Fibroblast of skin of right biceps (primary cell): ENCODE data around the gene PIGT.

Source experiments
- DNase-seq: peaks from one replicate; pipeline ENCODE4 v3.0.0-alpha.2; 2013

The PIGT gene

DNA sequence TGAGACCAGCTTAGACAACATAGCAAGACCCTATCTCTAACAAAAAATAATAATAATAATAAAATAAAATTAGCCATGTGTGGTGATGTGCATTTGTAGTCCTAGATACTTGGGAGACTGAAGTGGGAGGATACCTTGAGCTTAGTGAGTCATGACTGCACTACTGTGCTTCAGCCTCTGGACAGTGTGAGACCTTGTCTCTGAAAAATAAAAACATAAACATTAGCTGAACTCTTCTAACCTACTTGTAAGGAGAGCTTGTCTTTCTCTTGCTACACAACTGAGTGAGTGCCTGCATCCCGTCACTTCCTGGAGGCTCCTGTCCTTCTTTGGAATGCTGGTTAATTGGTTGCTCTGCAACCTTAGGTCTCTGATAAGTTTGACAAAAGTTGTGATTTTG, 13.0 kb upstream of the PIGT start:
- DNase-seq, result no peak

DNA sequence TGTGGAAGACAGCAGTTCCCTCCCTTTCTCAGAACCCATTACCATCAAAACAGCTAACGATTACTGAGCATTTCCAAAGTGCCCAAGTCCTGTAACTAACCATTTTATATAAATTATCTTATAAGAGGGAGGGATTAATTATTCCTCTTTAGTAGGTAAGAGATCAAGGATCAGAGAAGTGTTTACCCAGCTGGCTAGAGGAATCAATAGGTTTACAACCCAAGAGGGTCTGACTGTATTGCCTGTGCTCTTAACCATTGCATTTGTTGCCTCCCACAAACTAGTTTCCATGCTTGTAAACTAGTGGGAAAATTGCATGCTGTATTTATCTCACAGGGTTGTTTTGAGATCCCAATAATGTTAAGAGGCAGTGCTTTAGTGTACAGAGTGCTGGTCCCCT, 11.5 kb upstream of the PIGT start:
- DNase-seq, result no peak

DNA sequence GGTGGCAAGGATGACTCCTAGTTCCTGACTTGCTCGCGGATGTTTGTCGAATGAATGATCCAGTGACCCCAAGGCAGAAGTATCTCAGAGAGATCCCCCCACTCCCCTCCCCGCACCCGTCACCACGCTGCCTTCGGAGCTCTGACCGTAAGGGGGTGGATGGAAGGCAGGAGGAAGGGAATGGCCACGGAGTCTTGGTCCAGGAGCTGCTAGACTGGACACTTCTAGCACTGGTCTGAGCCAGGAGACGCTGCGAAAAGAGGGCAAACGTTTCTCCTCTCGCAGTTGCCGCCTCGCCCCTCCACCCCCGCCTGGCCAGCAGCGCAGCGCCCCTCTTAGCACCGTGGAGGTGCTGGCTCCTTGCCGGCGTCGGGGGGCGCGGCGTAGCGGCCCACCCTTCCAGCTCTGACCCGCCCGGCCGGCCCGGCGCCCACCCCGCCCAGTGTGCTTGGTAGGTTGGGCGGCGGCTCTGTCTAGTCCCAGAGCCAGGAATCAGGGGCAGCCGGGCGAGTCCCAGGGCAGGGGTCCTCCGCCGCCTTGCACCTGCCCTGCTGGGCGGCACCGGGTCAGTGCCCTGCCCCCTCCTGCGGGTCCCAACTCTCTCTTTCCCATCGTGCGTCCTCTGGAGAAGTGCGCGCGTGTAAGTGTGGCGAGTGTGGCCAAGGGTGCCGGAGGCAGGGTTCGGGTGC, 10.2 kb upstream of the PIGT start:
- peak; percentile 3 for DNase-seq

DNA sequence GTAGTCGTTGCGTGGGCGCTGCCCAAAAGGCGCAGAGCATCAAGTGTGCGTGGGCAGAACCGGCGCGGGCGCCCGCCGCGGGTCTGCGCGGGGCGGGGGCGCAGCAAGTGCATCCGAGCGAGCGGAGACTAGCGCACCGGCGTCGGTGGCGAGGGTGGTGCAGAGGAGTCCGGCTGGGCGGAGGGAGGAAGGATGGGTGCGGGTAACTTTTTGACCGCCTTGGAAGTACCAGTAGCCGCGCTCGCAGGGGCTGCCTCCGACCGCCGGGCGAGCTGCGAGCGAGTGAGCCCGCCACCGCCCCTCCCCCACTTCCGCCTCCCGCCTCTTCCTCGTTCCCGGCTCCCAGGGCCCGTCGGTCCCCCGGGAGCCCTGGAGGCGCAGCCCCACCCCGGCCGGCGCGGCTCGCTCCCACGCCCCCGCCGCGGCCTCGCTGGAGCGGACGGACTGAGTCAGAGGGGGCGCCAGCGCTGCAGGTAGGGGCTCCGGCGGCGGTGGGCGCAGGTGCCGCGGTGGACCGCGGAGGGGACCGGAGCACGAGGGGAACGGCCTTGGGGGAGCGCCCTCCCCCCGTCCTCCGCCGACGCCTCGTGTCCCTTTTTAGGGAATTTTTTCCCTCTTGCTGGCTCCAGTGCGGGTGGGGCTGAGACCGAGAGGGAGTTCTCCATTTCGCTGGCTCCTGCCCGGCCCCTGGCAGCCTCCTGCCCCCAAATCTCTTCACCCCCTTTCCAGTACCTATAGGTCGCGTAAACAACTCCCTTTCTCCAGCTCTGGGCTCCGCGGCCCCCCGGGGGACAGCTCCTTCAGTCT, 9.5 kb upstream of the PIGT start:
- DNase-seq, result peak; percentile 38

DNA sequence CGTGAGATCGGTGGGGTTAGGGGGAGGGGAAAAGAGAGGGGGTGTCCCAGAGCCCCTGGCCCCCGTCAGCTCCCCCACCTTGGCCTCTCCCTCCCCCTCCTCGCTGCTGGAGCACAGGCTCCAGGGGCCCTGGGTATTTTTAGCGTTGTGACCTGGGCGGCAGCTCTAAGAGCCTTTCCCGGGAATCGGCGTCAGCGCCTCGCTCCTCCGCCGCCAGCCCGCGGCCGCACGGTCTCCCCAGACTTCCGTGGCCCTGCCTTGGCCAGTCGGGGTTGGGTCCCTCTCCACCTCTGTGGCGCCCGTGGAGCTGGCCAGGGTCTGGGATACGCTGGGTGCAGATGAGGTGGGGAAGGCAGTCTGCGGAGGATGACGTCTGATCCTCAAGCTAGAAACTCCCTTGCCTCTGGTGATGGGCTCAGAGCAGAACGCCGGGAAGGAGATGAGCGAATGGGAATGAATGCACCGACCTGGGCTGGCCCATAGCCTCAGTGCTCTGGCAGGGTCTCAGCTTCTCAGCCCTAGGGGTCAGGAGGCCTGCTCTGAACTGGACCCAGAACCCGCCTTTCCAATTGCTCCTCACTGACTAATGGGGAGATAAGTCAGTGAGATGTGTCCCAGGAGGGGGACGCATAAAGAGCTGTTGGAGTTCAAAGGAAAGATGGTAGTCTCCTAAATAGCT, 8.7 kb upstream of the PIGT start:
- peak; percentile 12 for DNase-seq

DNA sequence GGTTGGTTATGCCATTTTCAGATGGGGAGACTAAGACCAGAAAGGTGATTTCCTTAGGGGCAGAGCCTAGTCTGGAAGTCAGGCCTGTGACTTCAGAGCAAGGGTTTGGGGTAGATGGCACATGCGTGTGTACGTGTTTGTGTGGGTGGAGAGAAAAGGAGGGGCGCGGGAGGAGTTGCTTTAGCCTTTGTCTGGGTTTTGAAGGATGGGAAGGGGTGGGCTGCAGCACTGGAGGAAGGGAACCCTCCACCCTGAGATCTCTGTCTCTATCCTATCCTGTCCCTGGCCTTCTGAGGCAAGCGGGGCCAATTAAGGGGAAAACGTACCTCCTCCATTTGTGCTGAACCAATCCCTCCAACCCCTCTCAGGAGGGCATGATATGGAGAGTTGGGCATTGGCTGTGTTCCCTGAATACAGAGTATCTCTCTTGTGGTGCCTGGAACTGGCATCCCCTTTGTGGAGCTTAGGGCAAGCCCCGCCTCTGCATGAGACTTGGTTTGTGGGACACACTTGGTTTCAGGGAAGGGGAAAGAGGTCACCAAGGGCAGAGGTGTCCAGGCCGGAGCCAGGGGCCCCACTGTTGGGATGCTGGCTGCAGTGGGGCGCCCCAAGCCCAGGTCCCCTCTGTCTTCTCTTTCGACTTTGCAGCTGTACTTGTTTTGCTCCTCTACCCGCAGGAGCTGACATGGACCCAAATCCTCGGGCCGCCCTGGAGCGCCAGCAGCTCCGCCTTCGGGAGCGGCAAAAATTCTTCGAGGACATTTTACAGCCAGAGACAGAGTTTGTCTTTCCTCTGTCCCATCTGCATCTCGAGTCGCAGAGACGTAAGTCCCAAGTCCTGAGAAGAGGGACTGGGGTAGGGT, 7.9 kb upstream of the PIGT start, which contains the start of gene DBNDD2:
TSS of gene DBNDD2 (plus strand) at position 507 of the 863 bp plus-strand sequence. CDS start at position 686, 179 bp downstream.
- no peak for DNase-seq

DNA sequence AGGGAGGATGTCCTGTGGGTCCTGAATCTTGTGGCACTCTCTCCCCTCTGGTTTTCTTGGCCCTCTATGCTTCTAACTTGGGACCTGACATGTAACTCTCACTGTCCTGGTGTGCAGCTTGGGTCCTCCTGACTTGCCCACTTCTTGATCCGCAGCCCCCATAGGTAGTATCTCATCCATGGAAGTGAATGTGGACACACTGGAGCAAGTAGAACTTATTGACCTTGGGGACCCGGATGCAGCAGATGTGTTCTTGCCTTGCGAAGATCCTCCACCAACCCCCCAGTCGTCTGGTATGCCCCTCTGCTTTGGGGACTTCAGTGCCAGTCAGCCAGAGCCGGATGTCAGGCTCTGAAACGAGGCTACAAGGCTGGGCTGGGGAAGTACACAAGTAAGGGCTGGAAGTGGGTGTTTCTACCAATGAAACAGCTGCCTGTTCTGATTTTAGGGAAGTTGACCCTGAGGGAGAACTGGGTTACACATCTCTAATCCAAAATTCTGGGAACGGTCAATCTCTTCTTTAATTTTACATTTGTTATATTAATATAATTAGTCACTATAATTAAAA, 7.2 kb upstream of the PIGT start:
- no peak for DNase-seq

DNA sequence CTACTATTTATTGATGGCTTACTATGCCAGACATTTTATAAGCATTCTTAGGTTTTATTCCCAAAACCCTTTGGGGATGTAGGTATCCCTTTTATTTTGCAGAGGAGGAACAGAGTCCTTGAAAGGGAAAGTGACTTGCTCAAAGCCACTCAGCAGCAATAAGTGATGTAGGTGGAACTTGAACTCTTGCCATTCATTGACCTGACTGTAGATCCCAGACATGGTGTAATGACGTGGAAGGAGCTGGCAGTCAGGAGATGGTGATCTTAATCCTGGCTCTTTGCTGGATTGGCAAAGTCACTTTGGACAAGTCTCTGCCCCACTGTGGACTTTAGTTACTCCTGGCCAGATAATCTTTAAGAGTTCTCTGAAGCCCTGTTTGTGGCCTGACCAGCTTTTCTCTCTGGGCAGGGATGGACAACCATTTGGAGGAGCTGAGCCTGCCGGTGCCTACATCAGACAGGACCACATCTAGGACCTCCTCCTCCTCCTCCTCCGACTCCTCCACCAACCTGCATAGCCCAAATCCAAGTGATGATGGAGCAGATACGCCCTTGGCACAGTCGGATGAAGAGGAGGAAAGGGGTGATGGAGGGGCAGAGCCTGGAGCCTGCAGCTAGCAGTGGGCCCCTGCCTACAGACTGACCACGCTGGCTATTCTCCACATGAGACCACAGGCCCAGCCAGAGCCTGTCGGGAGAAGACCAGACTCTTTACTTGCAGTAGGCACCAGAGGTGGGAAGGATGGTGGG, 6.2 kb upstream of the PIGT start:
- DNase-seq, result no peak

DNA sequence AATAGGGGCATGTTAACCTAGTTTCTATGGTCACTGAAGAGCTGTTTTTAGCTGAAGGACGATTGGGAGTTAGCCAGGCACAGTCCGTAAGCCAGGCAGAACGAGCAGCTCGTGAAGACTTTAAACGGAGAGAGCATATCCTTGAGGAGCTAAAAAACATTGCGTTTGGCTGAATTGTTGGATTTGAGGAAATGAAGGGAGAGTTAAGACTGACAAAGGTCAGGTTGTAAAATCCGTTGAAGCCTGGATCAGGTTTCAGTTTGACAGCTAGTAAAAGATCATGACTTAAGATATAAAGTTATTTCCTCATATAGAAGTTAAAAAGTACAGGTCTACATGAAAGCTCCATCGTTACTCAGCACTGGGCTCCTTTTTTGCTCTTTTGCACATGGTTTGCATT, 5.1 kb upstream of the PIGT start:
- DNase-seq, result no peak

DNA sequence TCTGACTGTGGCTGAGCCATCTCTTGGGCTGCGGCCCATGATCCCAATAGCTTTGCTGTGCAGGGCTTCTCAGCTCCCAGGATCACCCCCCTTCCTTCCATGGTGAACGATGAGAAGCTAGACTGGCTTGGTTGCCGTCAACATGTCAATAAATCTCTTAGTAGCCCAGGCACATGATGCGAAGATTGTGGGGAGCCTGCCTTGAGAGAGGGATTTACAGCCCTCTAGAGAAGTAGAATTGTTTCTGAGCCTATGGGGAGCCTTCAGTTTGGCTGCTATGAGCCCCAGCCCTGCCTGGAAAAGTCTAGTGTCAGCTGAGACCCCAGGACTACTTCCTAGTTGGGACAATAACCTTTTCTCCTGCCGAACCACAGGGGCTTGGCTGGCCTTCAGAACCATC, 3.3 kb upstream of the PIGT start:
- DNase-seq, result no peak

DNA sequence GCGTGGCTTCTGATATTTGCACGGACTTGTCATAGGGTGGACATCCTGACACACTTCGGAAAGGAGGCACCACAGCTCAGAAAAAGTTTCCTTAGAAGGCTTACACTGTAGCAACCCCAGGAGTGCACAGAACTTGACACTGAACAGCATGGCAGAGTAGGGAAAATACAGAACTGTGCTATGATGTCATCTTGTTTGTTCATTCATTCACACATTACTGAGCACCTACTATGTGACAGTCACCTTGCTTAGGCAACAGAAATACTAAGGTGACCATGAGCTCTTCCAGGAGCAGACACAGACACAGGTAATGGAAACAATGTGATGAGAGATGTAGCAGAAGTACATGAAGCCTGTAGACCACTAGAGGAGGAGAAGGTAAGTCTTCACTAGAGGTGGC, 2.5 kb upstream of the PIGT start:
- no peak for DNase-seq

DNA sequence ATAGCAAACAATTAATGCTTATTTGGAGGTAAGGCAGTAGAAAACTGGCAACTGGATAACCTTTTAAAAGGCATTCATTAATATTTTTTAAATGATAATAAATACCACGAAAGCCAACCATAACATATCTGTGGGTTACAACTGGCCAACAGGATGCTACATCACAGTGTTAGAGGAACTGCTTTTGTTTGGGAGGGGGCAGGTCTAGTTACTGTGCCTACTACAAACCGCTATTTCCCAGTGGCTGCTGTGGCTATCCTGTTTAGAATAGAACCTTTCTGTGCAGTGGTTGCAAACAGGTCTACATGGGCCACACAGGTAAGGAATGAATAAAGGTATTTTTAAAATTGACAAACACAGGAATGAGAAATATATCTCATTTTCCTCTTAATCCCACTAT, 976 bp downstream of the PIGT start:
- DNase-seq, result no peak

DNA sequence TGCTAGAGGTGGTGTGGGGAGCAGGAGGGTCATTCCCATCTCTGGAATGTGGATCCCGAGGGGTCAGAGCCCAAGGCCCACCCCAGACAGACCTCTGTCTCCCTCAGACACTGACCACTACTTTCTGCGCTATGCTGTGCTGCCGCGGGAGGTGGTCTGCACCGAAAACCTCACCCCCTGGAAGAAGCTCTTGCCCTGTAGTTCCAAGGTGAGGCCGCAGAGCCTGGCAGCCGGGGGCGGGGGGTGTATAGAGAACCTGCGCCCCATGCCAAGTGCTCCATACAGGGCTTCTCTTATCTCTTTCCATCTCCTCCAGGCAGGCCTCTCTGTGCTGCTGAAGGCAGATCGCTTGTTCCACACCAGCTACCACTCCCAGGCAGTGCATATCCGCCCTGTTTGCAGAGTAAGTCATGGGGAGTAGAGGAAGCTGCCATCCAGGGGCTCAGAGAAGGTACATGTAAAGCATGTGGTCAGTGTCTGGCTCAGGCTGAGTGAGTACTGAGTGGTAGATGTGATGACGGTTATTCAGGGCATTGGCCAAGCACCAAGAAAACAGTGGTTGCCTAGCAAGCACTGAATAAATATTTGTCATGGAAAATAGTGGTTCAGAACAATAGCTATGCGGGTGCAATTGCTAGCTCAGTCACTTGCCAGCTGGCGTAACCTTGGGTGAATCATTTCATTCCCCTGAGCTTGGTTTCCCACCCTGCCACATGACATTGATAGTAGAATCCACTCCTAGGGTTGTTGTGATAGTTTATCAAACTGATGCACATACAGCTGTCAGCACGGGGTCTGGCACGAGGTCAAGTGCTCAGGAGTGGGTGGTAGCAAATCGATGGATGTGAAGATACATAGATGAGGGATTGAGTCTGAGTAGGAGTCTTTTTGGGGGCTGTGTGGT, 3.5 kb downstream of the PIGT start:
- peak; percentile 88 for DNase-seq

DNA sequence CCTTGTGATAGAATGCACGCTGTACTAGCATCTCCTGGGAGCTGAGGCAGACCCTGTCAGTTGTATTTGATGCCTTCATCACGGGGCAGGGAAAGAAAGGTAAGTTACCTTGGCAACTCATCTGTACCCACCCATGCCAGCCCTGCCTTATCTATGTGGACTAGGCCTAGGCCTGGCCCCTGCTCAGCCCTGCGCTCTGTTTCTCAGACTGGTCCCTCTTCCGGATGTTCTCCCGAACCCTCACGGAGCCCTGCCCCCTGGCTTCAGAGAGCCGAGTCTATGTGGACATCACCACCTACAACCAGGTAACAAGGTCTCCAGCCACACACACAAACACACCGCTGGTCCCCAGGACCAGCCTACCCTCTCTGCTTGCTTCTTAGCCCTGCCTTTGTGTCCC, 4.2 kb downstream of the PIGT start:
- no peak for DNase-seq

DNA sequence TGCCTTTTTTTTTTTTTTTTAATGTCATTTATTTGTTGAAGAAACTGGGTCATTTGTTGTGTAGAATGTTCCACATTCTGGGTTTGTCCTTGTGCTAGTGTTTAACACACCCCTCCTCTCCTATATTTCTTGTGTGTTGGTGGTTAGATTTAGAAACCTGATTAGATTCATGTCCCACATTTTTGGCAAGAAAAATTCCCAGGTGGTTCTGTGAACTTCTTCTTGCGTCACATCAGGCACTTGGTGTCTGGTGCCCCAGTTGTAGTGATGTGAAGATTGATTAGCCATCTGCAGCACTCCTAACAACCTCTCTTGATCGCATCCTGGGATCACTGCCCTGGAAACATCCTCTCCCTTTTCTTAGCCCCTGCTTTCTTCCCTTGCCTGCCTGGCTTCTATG, 7.8 kb downstream of the PIGT start:
- no peak for DNase-seq

DNA sequence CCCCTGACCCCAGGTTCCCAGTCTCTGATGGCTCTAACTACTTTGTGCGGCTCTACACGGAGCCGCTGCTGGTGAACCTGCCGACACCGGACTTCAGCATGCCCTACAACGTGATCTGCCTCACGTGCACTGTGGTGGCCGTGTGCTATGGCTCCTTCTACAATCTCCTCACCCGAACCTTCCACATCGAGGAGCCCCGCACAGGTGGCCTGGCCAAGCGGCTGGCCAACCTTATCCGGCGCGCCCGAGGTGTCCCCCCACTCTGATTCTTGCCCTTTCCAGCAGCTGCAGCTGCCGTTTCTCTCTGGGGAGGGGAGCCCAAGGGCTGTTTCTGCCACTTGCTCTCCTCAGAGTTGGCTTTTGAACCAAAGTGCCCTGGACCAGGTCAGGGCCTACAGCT, 9.6 kb downstream of the PIGT start:
- DNase-seq, result no peak

DNA sequence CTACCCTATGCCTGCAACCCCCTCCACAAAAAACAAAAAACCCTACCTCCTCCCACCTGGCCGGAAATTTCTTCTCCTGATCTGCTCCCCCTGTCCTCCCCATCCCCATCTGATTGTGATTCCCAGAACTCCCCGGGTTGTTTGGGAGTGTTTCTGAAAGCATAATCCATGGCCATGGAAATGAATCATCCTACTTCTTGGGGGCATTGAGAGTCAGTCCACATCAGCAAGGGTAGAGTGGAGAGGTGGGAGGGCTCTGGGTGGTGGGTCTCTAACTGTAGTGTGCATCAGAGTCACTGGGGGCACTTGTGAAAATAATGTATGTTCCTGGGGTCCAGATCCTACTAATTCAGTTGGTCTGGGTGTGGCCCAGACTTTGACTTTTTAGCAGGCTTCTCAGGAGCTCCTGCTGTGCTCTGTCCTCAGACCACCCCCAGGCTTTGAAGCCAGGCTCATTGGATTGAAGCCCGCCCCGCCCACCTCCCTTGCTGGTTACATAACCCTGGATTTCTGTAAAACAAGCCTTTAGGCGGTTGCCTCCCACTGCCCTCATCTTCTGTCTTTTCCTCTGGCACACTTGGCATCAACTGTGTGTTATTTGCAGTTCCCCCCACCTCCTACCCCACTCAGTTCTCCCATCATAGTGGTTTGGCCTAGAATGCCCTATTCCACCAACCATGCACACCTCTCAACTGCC, 10.5 kb downstream of the PIGT start:
- no peak for DNase-seq

DNA sequence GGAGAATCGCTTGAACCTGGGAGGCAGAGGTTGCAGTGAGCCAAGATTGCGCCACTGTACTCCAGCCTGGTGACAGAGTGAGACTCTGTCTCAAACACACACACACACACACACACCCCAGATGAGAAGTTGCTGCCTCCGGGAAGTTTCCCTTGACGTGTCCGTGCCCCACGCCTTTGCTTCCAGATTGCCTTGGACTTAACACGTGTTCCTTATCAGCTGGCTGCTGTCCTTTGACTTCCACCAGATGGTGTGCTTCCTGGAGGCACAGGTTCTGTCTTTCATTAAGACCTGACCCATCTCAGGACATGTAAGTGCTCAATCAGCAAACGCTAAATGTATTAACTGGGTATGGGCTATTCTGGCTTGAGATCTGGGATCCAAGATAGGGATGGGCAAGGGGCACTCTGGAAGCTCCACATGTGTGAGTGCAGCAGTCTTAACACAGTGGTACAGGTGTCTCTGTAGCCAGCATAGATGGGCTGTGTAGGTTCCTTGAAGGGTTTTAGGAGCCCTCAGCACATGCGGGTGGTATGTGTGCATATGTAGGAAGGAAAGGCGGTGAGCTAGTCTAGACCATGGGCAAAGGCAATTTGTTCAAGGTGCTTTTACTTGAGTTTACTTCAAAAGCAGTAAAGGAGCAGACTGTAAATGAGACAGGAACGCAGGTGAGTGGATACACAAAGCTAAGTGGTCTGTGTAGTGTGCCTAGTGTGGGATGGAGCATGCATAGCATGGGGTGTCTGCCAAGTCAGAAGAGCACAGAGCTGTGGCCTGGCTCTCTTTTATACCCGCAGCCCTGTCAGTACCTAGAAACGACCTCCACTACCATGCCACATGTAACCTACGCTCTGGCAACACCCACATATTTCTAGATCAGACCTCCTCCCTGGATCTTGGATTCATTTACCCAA, 11.6 kb downstream of the PIGT start:
- no peak for DNase-seq

DNA sequence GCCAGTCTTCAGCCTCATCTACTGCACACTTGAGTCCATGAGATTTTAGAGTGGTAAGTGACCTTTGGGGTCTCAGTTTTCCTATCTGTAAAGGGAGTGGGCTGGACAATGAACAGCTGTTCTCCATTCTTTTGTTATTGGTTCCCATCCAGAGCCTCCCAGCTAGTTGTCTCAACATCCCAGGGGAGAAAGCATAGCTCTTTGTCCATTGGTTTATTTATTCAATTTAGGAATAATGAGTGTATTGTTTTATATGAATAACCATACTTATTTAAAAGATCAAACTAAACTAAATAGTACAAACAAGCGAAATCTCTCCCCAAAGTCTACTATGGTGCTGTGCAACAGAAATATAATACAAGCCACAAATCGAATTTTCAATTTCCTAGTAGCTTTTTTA, 13.7 kb downstream of the PIGT start:
- DNase-seq, result no peak
